HepG2 (cell line): Measurements from ENCODE around the gene REST. TPM values are rescaled to one million over a fixed set of nuclear protein-coding genes. Genes with fewer than 3 reads are reported as not detected.

Source experiments
- AGO2 ChIP-seq: fragments of 200-400 bp; formaldehyde crosslinking; optimal IDR thresholded peaks from 2 replicates; pipeline ENCODE3; 2017; ENCODE audit warnings: mild to moderate bottlenecking, low read depth, low read length, moderate library complexity
- ARID4A ChIP-seq: sonication (generic); formaldehyde crosslinking; IDR thresholded peaks from 2 replicates; pipeline ENCODE4 v1.5.0; 2020; ENCODE audit warnings: mild to moderate bottlenecking, missing genetic modification reagents, borderline replicate concordance
- ATF3 ChIP-seq: sonication (generic); formaldehyde crosslinking; IDR thresholded peaks from 2 replicates; pipeline ENCODE4 v1.4.0; 2020; ENCODE audit warnings: missing genetic modification reagents
- BORCS8-MEF2B ChIP-seq: sonication (generic); formaldehyde crosslinking; IDR thresholded peaks from 2 replicates; pipeline ENCODE4 v1.8.0; 2022; ENCODE audit warnings: mild to moderate bottlenecking, missing genetic modification reagents
- CREM ChIP-seq, 2 experiments: sonication (generic) in 1 of 2; formaldehyde crosslinking in 1 of 2; IDR thresholded peaks; 2 replicates each; pipeline versions ENCODE4 v1.4.0 to v1.6.1; 2016 to 2020; ENCODE audit warnings: antibody characterized with exemption in 1 of 2, mild to moderate bottlenecking in 1 of 2, missing genetic modification reagents in 1 of 2
- EEA1 ChIP-seq: sonication (generic); formaldehyde crosslinking; IDR thresholded peaks from 2 replicates; pipeline ENCODE4 v1.5.1; 2020; ENCODE audit warnings: mild to moderate bottlenecking, missing genetic modification reagents, borderline replicate concordance
- FOXP4 ChIP-seq: sonication (generic); formaldehyde crosslinking; IDR thresholded peaks from 2 replicates; pipeline ENCODE4 v1.4.0; 2020; ENCODE audit warnings: missing genetic modification reagents
- FUBP1 ChIP-seq: sonication (generic); formaldehyde crosslinking; IDR thresholded peaks from 2 replicates; pipeline ENCODE4 v1.5.1; 2020; ENCODE audit warnings: missing genetic modification reagents, mild to moderate bottlenecking, borderline replicate concordance
- JUN ChIP-seq: sonication (generic); formaldehyde crosslinking; IDR thresholded peaks from 2 replicates; pipeline ENCODE4 v1.4.0; 2020; ENCODE audit warnings: mild to moderate bottlenecking, missing genetic modification reagents
- KDM4B ChIP-seq: sonication (generic); formaldehyde crosslinking; IDR thresholded peaks from 2 replicates; pipeline ENCODE4 v1.4.0; 2020; ENCODE audit warnings: missing genetic modification reagents
- MXD4 ChIP-seq: IDR thresholded peaks from 2 replicates; pipeline ENCODE4 v1.6.1; 2016; ENCODE audit warnings: mild to moderate bottlenecking, missing biosample characterization, missing genetic modification reagents
- NFKB2 ChIP-seq: sonication (generic); formaldehyde crosslinking; IDR thresholded peaks from 2 replicates; pipeline ENCODE4 v1.4.0; 2020; ENCODE audit warnings: missing genetic modification reagents, borderline replicate concordance
- RBFOX2 ChIP-seq: fragments of 200-400 bp; formaldehyde crosslinking; IDR thresholded peaks from 2 replicates; pipeline ENCODE4 v1.6.1; 2017; ENCODE audit warnings: low read depth, mild to moderate bottlenecking, low read length
- SIX4 ChIP-seq: sonication (generic); formaldehyde crosslinking; IDR thresholded peaks from 2 replicates; pipeline ENCODE4 v1.4.0; 2020; ENCODE audit warnings: missing genetic modification reagents
- YEATS2 ChIP-seq: sonication (generic); formaldehyde crosslinking; IDR thresholded peaks from 2 replicates; pipeline ENCODE4 v1.4.0; 2020; ENCODE audit warnings: missing genetic modification reagents, borderline replicate concordance
- ZBTB3 ChIP-seq: sonication (generic); formaldehyde crosslinking; IDR thresholded peaks from 2 replicates; pipeline ENCODE4 v1.4.0; 2020; ENCODE audit warnings: low read depth, mild to moderate bottlenecking, moderate library complexity, missing genetic modification reagents, borderline replicate concordance
- ZIK1 ChIP-seq: sonication (generic); formaldehyde crosslinking; IDR thresholded peaks from 2 replicates; pipeline ENCODE4 v1.5.0; 2020; ENCODE audit warnings: mild to moderate bottlenecking, low read depth, missing genetic modification reagents, borderline replicate concordance
- ZNF430 ChIP-seq: sonication (generic); formaldehyde crosslinking; IDR thresholded peaks from 2 replicates; pipeline ENCODE4 v1.9.0; 2021; ENCODE audit warnings: mild to moderate bottlenecking, missing genetic modification reagents
- ZNF597 ChIP-seq: sonication (generic); formaldehyde crosslinking; IDR thresholded peaks from 2 replicates; pipeline ENCODE4 v1.5.0; 2020; ENCODE audit warnings: missing genetic modification reagents
- polyA plus RNA-seq, 8 experiments: library from polyadenylated mRNA; depleted of rRNA in 3 of 8; stranded (reverse) in 7 of 8; unstranded in 1 of 8; fragments of >200 nt; fragmentation: Illumina TruSeq in 4 of 8; extraction: Trizol in 4 of 8; gene quantifications; 2 replicates each; pipeline versions ENCODE4 v1.2.1 to v1.2.3, GENCODE V29; 2011 to 2016; ENCODE audit warnings: low read depth in 4 of 8, missing spikeins in 1 of 8, mixed read lengths in 1 of 8; ENCODE audit not compliant: insufficient read depth in 1 of 8
- total RNA-seq, 5 experiments: library from RNA; depleted of rRNA; stranded (reverse); fragments of >200 nt; fragmentation: Illumina TruSeq; extraction: Trizol; gene quantifications; 2 replicates each; pipeline ENCODE4 v1.2.3, GENCODE V29; 2016; ENCODE audit warnings: low read depth in 1 of 5

The REST gene
- total and polyA plus RNA-seq, 2 of the 13 experiments (the other 11 are each of a cell fraction or from before 2014, with no cell fraction given) = 12.7 to 22.4 TPM

- no peak for TF ChIP-seq ZNF597
- TF ChIP-seq FOXP4 (CRISPR knock-in tag) = no peak
- TF ChIP-seq AGO2 = peak; percentile 4
- TF ChIP-seq BORCS8-MEF2B = no peak
- peak; percentile 70; the same call in 1 of the 2 replicates for TF ChIP-seq YEATS2
- 0 out of 2 replicates have a peak, but pooled peaks have one; percentile 30 for TF ChIP-seq ZNF430 (CRISPR knock-in tag)
- TF ChIP-seq ATF3 (CRISPR knock-in tag) = no peak
- TF ChIP-seq MXD4 (CRISPR knock-in tag) = peak; percentile 16; the same call in 1 of the 2 replicates
- TF ChIP-seq CREM (IDR thresholded peaks at IDR 0.05) = peak; percentile 72
- TF ChIP-seq CREM (CRISPR knock-in tag; IDR thresholded peaks at IDR 0.05) = no peak
- 0 out of 2 replicates have a peak, but pooled peaks have one; percentile 7 for TF ChIP-seq ZBTB3 (CRISPR knock-in tag)
- 0 out of 2 replicates have a peak, but pooled peaks have one; percentile 5 for TF ChIP-seq EEA1 (CRISPR knock-in tag)
- TF ChIP-seq RBFOX2 = peak; percentile 70
- TF ChIP-seq JUN (CRISPR knock-in tag) = no peak
- peak; percentile 93; the same call in 1 of the 2 replicates for TF ChIP-seq ZIK1 (CRISPR knock-in tag)
- 0 out of 2 replicates have a peak, but pooled peaks have one; percentile 3 for TF ChIP-seq SIX4 (CRISPR knock-in tag)
- TF ChIP-seq FUBP1 (CRISPR knock-in tag) = no peak
- peak; percentile 86 for TF ChIP-seq ARID4A (CRISPR knock-in tag)
- no peak for TF ChIP-seq KDM4B (CRISPR knock-in tag)
- peak; percentile 10; the same call in 1 of the 2 replicates for TF ChIP-seq NFKB2 (CRISPR knock-in tag)
These were observed 69.8 kb downstream of the REST start, which contains the start of gene NOA1 (continued) for GRCh38 chr4:56977321-56978012.
